Liver (tissue), 3 donors: Measurements from ENCODE around the gene CLEC10A.

Source experiments
- CTCF ChIP-seq: fragments of 150-350 bp; IDR thresholded peaks from 2 replicates; pipeline ENCODE4 v1.5.1; 2017; ENCODE audit warnings: improper control_type of control experiment, low read depth, low read length; ENCODE audit not compliant: missing input control
- EGR1 ChIP-seq, 2 donors: IDR thresholded peaks; 2 replicates each; pipeline ENCODE4 v1.6.1; 2016 to 2018; ENCODE audit warnings: antibody characterized with exemption in 2 of 2, low read depth in 2 of 2
- FOXA1 ChIP-seq: IDR thresholded peaks from 2 replicates; pipeline ENCODE4 v1.6.1; 2016; ENCODE audit warnings: antibody characterized with exemption
- HNF4G ChIP-seq: IDR thresholded peaks from 2 replicates; pipeline ENCODE4 v1.6.1; 2016; ENCODE audit warnings: antibody characterized with exemption
- MAX ChIP-seq: IDR thresholded peaks from 2 replicates; pipeline ENCODE4 v1.6.1; 2016; ENCODE audit warnings: antibody characterized with exemption
- NR2F2 ChIP-seq: IDR thresholded peaks from 2 replicates; pipeline ENCODE4 v1.6.1; 2016; ENCODE audit warnings: antibody characterized with exemption
- RAD21 ChIP-seq, 2 donors: IDR thresholded peaks; 2 replicates each; pipeline ENCODE4 v1.6.1; 2016; ENCODE audit warnings: antibody characterized with exemption in 2 of 2, mild to moderate bottlenecking in 2 of 2
- REST ChIP-seq: IDR thresholded peaks from 2 replicates; pipeline ENCODE4 v1.6.1; 2016; ENCODE audit warnings: antibody characterized with exemption, mild to moderate bottlenecking
- RXRA ChIP-seq, 2 donors: IDR thresholded peaks; 2 replicates each; pipeline ENCODE4 v1.6.1; 2017 to 2018; ENCODE audit warnings: antibody characterized with exemption in 2 of 2, mild to moderate bottlenecking in 1 of 2
- SP1 ChIP-seq: IDR thresholded peaks from 2 replicates; pipeline ENCODE4 v1.6.1; 2018; ENCODE audit warnings: antibody characterized with exemption, mild to moderate bottlenecking
- TAF1 ChIP-seq: conservative IDR thresholded peaks from 2 replicates; pipeline ENCODE4 v1.6.1; 2016; ENCODE audit warnings: antibody characterized with exemption, mild to moderate bottlenecking
- donor health status: healthy.
- donor health status: healthy.

GRCh38 chr17:7038025-7038862, 41.8 kb downstream of the CLEC10A start:
- no peak for TF ChIP-seq HNF4G
- TF ChIP-seq CTCF: no peak
- TF ChIP-seq TAF1: no peak
- TF ChIP-seq SP1: peak; percentile 51
- TF ChIP-seq MAX: no peak
- TF ChIP-seq REST: no peak
- TF ChIP-seq EGR1 (IDR thresholded peaks at IDR 0.05; ENCODE audit: low read depth in 2 of 2): no peak
- no peak for TF ChIP-seq RAD21 (IDR thresholded peaks at IDR 0.05)
- TF ChIP-seq FOXA1: no peak
- peak; percentile 36 to 48 for TF ChIP-seq RXRA (IDR thresholded peaks at IDR 0.05)
- no peak for TF ChIP-seq NR2F2
